NCI-H1092 treated with DMSO at 0.1 percent for 48 hours (cell line): ENCODE measurements around the gene NPHP4.

ENCODE experiments used
- DNase-seq: peaks from one replicate; lab custom pipeline; 2025; lab: John Stamatoyannopoulos, UW

NPHP4 gene

GRCh38 chr1:5891736-5892135 lies 100.5 kb downstream of the NPHP4 start:
- no peak for DNase-seq

- DNase-seq: no peak
Measured at GRCh38 chr1:5891137-5891536, 101.1 kb downstream of the NPHP4 start.

DNA sequence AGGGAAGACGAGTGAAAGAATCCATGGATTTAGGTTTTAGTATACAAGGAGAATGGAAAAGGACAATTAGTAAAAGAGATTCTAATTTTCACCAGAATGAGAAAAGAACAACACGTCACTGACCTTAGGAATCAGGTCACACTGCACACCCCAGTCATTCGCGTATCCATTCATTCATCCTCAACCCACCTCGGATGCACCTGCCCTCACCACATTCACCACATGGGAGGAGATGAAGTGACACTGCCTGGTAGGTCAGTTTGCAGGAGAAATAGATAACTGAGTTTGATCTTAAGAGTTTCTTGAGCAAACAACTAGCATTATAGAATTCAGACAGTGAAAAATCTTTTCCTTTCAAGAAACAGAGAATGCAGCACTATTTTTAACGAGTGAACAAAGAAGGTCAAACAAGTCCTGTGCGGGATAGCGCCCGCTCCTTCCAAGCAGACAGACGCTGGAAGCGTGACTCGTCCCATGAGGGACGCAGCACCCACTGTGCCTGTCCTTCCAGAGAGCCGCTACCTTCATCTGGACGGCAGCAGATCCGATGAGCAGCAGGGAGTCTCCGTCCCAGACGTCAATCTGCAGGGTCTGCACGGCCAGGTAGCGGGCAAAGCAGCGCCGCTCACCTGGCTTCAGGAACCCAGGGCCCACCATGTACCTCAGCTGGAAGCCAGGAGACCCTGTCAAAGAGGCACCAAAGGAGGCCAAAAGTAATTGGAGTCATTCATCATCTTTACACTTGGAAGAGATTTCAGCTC lies 101.7 kb downstream of the NPHP4 start:
- DNase-seq: no peak

- no peak for DNase-seq
Measured at GRCh38 chr1:5889901-5890300, 102.3 kb downstream of the NPHP4 start.

DNA sequence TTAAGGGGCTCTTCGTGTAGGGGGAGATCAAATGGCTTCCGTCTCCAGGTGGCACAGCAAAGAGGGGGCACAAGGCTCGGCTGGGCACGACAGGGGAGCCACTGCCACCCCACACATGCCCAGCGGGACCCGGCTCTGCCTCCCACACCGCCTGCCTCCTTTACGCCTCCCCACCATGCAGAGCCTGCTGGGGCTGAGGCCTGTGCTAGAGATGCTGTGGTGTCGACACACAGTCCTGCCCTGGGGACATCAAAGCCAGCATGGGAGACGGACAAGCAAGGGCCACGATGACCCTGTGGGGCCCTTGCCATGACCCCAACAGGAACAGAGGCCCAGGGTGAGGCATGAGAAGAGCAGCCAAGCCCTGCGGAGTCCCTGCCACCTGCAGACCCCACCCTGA lies 102.8 kb downstream of the NPHP4 start:
- DNase-seq: no peak

DNA sequence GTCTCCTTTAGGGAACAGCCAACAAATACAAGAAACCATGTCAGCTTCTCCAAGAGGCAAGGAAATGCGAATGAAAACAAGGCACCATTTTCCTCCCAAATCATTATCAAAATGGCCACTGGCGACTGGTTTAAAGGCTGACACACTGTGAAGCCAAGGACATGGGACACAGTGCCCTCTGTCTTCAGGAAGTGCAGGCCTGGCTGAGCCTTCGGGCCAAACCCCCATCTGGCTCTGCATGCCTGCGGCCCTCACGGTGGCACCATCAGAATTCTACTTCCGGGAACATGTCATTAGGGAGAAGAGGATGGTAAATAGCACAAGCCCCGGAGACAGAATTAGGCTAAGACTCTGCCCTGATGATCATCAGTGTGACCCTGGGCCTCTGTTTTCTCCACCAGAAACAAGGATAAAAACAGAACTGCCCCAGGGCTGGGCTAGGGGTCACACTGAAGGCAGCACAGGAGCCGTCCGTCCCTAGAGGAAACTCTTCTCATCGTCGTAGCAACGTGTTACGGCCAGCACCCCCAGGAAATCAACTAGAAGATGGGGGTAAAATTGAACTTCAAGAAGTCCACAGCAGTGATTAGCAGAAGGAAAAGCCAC lies 103.5 kb downstream of the NPHP4 start:
- DNase-seq: no peak

DNA sequence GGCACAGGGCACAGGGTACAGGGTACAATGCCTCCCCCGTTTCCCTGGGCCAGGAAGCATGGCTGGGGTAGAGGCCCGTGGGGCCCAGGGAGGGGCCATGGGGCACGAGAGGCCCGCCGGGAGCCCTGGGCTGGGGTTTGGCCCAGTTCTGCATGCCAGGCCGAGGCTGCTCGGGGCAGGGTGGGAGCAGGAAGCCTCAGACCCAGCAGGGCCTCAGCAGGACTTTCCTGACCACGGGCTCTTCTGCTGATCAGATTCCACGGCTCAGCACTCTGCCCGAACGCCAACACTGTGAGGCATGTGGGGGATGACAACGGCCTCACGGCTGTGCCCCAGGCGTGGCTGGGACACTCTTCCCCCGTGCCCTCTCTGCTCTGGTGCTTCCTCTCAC lies 104.3 kb downstream of the NPHP4 start:
- no peak for DNase-seq

DNA sequence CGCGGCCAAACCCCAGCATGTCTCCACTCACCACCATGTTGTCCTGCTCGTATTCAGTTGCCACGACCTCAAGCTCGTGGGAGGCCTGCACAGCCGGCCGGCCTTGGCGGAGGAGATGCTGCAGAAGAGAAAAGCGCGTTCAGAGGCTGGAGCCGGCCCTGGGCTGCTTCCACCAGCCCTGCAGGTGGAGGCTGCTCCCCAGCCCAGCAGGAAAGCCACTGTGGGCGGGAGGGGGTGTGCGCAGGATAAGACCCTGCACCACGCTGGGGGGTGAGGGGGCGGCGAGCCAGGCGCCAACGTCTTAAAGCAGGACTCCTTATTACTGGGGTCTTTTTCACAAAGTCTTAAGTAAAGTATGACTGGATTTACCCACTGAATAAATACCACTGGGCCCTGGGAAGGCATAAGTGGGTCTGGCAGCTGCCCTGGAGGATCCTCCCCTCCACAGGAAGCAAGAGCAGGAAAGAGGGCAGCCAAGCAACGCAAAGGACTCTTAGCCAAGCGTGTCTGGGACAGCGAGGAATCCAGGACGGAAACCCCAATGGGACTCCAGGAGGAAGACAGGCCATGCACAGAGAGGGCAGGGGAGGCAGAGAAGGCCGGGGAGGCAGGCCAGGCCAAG lies 104.8 kb downstream of the NPHP4 start:
- no peak for DNase-seq

DNA sequence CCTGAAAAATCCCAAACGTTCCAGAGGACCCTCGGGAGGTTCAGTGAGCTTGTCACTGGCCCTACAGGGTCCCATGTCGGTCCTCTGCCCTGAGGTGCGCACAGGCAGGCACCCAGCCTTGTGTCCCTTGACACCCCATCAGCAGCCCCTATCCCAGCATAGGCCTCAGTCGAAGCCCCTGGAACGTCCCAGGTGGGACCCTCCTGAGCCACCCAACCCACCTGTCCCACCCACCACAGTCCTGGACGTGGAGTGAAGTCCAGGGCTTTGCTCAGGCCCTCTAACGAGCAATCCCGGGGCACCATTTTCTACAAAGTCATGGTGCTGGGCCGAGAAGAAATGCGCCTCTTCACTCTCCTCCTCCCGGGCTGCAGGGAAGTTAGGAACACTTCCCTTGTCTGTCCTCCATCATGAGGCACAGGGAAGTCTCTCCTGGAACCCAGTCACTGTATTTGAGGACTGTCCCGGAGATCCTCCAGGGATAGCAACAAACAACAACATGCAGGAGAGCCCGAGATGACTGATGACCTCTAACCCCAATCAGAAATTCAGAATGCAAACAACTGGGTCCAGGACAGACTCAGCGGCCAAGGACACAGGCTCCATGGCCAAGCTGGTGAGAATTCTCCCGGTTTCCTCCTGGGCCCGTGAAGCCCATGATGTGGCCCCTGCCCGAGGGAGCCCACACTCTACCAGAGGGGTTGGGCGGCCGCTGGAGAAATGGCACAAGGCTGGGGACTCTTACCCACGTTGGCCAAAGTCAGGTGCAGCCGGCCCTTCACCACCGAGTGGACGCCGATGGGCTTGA lies 105.5 kb downstream of the NPHP4 start:
- DNase-seq: no peak

- no peak for DNase-seq
Measured at GRCh38 chr1:5886140-5886483, 106.1 kb downstream of the NPHP4 start.

DNA sequence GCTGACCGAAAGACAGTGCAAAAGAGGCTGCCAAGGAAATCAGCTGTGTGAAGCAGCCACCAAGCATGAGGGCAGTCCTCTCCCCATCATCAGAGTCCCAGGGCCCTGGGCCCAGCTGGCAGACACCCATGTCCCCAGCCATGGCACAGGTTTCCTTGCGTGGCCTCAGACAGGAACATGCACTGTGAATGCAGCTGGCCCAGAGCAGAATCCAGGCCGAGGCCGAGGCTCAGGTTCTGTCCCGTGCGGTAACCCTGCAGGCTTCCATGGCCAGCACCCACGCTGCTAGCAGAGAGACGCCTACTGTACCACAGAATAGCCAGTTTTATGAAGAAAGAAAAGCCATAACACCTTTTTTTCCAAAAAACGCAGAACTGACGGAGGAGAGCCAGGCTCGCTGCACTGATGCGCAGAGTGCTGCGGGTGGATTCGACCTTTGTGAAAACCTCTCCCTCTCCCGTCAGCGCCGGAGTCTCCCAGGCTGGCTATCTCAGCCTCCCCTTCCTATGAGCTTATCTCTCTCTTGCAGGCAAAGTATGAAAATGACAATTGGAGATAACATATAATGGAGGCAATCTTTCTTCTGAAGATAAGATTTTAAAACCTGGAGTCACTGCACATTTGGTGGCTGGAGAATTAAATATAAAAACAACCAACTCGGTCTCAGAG lies 106.6 kb downstream of the NPHP4 start:
- no peak for DNase-seq

- DNase-seq: no peak
Measured at GRCh38 chr1:5884110-5884509, 108.1 kb downstream of the NPHP4 start.

DNA sequence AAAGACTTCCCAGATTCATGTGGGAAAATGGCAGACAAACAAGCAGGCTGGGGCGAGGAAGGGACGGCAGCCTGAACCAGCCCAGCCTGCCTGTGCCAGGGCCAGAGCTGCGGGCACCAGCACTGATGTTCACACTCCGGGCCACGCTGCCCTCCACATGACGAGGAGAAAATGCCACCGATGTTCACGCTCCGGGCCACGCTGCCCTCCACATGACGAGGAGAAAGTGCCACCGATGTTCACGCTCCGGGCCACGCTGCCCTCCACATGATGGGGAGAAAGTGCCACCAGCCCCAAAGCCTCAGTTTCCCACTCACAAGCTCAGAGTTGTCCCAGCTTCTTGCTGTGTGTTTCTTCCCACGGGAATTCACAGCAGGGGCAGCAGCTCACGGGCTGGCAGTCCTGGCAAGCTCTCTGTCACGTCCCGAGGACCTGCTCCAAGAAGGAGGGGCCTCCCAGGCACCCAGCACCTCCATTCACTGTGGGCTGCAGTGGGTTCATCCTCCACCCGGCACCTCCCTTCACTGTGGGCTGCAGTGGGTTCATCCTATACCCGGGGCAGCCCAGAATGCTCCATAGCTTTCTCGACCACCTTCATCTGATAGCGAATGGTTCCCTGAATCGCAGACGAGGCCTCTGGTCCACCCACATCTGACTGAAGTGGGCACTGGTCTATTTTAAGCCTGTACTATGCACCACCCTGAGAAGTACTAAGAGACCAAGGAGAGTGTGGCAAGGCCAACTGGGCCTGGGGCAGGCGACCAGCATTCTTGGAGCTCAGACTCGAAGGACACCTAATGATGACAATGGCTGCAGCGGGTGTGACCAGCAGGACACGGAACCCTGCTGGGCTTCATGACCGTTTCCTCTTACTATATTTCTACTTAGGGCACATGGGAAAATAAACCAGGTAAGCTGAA lies 108.8 kb downstream of the NPHP4 start:
- DNase-seq: no peak

- no peak for DNase-seq
Measured at GRCh38 chr1:5882367-5883128, 109.7 kb downstream of the NPHP4 start.

GRCh38 chr1:5881526-5882222 lies 110.6 kb downstream of the NPHP4 start:
- no peak for DNase-seq

- no peak for DNase-seq
Measured at GRCh38 chr1:5880630-5881405, 111.4 kb downstream of the NPHP4 start.

GRCh38 chr1:5879421-5879820 lies 112.8 kb downstream of the NPHP4 start:
- no peak for DNase-seq

DNA sequence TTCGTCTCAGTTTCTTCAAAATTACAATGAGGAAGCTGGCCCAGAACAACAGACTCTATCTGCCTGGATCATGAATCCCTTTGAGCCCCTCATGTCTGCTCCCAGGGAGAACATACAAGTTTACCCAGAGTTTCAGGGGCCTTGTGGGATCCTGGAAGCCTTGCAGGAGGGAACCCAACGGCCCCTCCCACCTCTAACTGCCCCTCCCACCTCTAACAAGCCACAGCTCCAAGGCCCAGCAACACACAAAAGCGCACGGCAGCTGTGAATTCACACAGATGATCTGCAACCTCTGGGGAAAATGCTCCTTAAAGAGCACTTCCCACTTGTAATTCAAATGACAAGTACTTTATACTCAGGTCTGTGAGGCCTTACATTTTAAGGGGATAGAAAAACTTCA lies 113.3 kb downstream of the NPHP4 start:
- no peak for DNase-seq
